Testis (tissue), 2 donors: ENCODE measurements around the gene PNCK.

Experiments used
- POLR2A ChIP-seq: fragments of 450-650 bp; IDR thresholded peaks from one replicate; pipeline ENCODE4 v1.6.1; 2017; ENCODE audit warnings: antibody characterized with exemption, mild to moderate bottlenecking, moderate library complexity
- TF ChIP-seq, protein P1 (sequence below), 3 experiments: fragments of 450-650 bp in 2 of 3; fragments of 200-600 bp in 1 of 3; sonication (generic) in 1 of 3; IDR thresholded peaks; one replicate each; pipeline ENCODE4 v1.5.1; 2016 to 2019; ENCODE audit warnings: antibody characterized with exemption in 3 of 3, mild to moderate bottlenecking in 2 of 3, moderate library complexity in 1 of 3

DNA sequence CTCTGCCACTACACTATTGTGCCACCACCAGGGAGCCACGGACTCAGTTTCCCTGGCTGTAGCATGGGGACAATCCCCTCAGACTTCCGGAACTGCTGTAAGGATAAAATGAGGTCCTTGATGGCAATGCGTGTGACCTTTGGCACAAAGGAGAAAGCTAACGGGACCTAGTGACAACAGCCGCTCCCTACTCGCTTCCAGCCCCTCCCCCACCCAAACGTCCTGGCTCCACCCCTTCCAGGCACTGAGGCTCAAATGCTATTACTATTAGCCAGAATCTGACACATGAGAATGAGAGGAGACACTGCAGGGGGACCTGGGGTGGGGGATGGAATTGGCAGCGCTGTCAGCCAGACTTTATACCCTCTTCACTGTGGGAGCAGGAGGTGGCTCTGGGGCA is 32.0 kb downstream of the PNCK start:
- TF ChIP-seq, protein P1, sequence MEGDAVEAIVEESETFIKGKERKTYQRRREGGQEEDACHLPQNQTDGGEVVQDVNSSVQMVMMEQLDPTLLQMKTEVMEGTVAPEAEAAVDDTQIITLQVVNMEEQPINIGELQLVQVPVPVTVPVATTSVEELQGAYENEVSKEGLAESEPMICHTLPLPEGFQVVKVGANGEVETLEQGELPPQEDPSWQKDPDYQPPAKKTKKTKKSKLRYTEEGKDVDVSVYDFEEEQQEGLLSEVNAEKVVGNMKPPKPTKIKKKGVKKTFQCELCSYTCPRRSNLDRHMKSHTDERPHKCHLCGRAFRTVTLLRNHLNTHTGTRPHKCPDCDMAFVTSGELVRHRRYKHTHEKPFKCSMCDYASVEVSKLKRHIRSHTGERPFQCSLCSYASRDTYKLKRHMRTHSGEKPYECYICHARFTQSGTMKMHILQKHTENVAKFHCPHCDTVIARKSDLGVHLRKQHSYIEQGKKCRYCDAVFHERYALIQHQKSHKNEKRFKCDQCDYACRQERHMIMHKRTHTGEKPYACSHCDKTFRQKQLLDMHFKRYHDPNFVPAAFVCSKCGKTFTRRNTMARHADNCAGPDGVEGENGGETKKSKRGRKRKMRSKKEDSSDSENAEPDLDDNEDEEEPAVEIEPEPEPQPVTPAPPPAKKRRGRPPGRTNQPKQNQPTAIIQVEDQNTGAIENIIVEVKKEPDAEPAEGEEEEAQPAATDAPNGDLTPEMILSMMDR (IDR thresholded peaks at IDR 0.05): no peak
- TF ChIP-seq POLR2A: no peak
